Keratinocyte (primary cell): ENCODE measurements around the gene HEATR3. TPM values are rescaled to one million over a fixed set of nuclear protein-coding genes. Genes with fewer than 3 reads are reported as not detected.

Experiments used
- DNase-seq: peaks from one replicate; pipeline ENCODE4 v3.0.0-alpha.2; 2011; ENCODE audit warnings: low read depth, missing footprints, low spot score
- FAIRE-seq: peaks from 2 replicates; lab custom pipeline; 2011; peaks lifted over from hg19 to GRCh38; lab: Jason Lieb, UNC
- H2AFZ ChIP-seq: 2 replicates; pipeline ENCODE4 v1.6.0; 2012; ENCODE audit warnings: low read length, control low read depth, inconsistent platforms; ENCODE audit not compliant: control insufficient read depth
- H3K27ac ChIP-seq: 2 replicates; pipeline ENCODE4 v1.5.1; 2011; ENCODE audit warnings: low read length; ENCODE audit not compliant: control insufficient read depth, insufficient read depth
- H3K27me3 ChIP-seq: 3 replicates; pipeline ENCODE4 v1.6.0; 2011; ENCODE audit warnings: low read length; ENCODE audit not compliant: control insufficient read depth, insufficient read depth; ENCODE audit errors: extremely low read depth
- H3K36me3 ChIP-seq, 2 experiments: 2 replicates in 1 of 2; 3 replicates in 1 of 2; pipeline ENCODE4 v1.5.1; 2011; ENCODE audit warnings: low read length in 2 of 2, mild to moderate bottlenecking in 1 of 2; ENCODE audit not compliant: control insufficient read depth in 2 of 2, insufficient read depth in 2 of 2; ENCODE audit errors: extremely low read depth in 1 of 2
- H3K4me1 ChIP-seq: 3 replicates; pipeline ENCODE4 v1.5.1; 2011; ENCODE audit warnings: low read length; ENCODE audit not compliant: control insufficient read depth, insufficient read depth; ENCODE audit errors: extremely low read depth
- H3K4me2 ChIP-seq: 3 replicates; pipeline ENCODE4 v1.6.0; 2011; ENCODE audit warnings: low read depth, low read length; ENCODE audit not compliant: control insufficient read depth, insufficient read depth; ENCODE audit errors: extremely low read depth
- H3K4me3 ChIP-seq, 3 experiments: fragments of 200-600 bp in 1 of 3; sonication (generic) in 1 of 3; 2 replicates in 2 of 3; 3 replicates in 1 of 3; pipeline ENCODE4 v1.5.1; 2011 to 2016; ENCODE audit warnings: low read length in 3 of 3, mild to moderate bottlenecking in 3 of 3, control low read depth in 2 of 3, inconsistent platforms in 1 of 3, low read depth in 1 of 3, mixed read lengths in 1 of 3, mixed run types in 1 of 3, moderate library complexity in 1 of 3; ENCODE audit not compliant: control insufficient read depth in 2 of 3, insufficient read depth in 2 of 3; ENCODE audit errors: extremely low read depth in 1 of 3
- H3K79me2 ChIP-seq: 2 replicates; pipeline ENCODE4 v1.6.0; 2012; ENCODE audit warnings: low read length; ENCODE audit not compliant: control insufficient read depth, insufficient read depth
- H3K9ac ChIP-seq: 3 replicates; pipeline ENCODE4 v1.6.0; 2011; ENCODE audit warnings: low read length; ENCODE audit not compliant: control insufficient read depth, insufficient read depth; ENCODE audit errors: extremely low read depth
- H3K9me1 ChIP-seq: 3 replicates; pipeline ENCODE4 v1.6.0; 2011; ENCODE audit warnings: low read length; ENCODE audit not compliant: control insufficient read depth, insufficient read depth; ENCODE audit errors: extremely low read depth
- H3K9me3 ChIP-seq: 2 replicates; pipeline ENCODE4 v1.5.1; 2012; ENCODE audit warnings: low read depth, low read length; ENCODE audit not compliant: control insufficient read depth
- H4K20me1 ChIP-seq: 3 replicates; pipeline ENCODE4 v1.6.0; 2011; ENCODE audit warnings: low read length; ENCODE audit not compliant: control insufficient read depth, insufficient read depth; ENCODE audit errors: extremely low read depth
- CTCF ChIP-seq, 3 experiments: IDR thresholded peaks in 1 of 3; conservative IDR thresholded peaks in 1 of 3; optimal IDR thresholded peaks in 1 of 3; 2 replicates in 2 of 3; 3 replicates in 1 of 3; pipeline versions ENCODE3 to v1.5.1; 2011; ENCODE audit warnings: low read length in 3 of 3, mild to moderate bottlenecking in 3 of 3, moderate library complexity in 2 of 3, control low read depth in 1 of 3, inconsistent platforms in 1 of 3; ENCODE audit not compliant: insufficient read depth in 2 of 3; ENCODE audit errors: extremely low read depth in 1 of 3
- EZH2 ChIP-seq: IDR thresholded peaks from one replicate; pipeline ENCODE4 v1.6.1; 2012; ENCODE audit warnings: inconsistent platforms, mild to moderate bottlenecking, low read length, moderate library complexity
- dilution Hi-C: fragments of 300-500 bp; cut with MboI; formaldehyde crosslinking; loops from one replicate; pipeline ENCODE4 v1.7.0; 2020; ENCODE audit warnings: low sequenced_read_pairs; ENCODE audit not compliant: extremely low pct_ligation_motif_present
- polyA plus RNA-seq, 5 experiments: library from polyadenylated mRNA; depleted of rRNA in 3 of 5; stranded (reverse) in 3 of 5; stranded (forward) in 1 of 5; unstranded in 1 of 5; fragments of >200 nt; gene quantifications; 1 replicate in 1 of 5; 2 replicates in 3 of 5; 3 replicates in 1 of 5; pipeline versions ENCODE4 v1.2.1 to v1.2.3, GENCODE V29; 2011 to 2012; ENCODE audit warnings: missing spikeins in 2 of 5, low read depth in 1 of 5, low replicate concordance in 1 of 5

Gene HEATR3
- polyA plus RNA-seq, 1 donor (not counting 4 experiments of a cell fraction or from before 2014, with no cell fraction given) = 27.2 TPM

GRCh38 chr16:50139580-50139979 is 73.8 kb downstream of the HEATR3 start:
- FAIRE-seq (no peak), DNase-seq (no peak)
- dilution Hi-C loops = no loop called here
- Histone ChIP-seq H3K9me1 (no peaks in the 10 kb centered on the region), H4K20me1 (no peaks in the 10 kb centered on the region), H3K4me3 (no peak overlapping the region), H3K9ac (no peak overlapping the region), H3K27me3 (no peaks in the 10 kb centered on the region), H3K4me2 (no peak overlapping the region), H3K4me1 (no peaks in the 10 kb centered on the region), H3K9me3 (no peaks in the 10 kb centered on the region), H3K79me2 (no peaks in the 10 kb centered on the region), H2AFZ (no peak overlapping the region), H3K27ac (no peak overlapping the region), H3K36me3 (no peaks in the 10 kb centered on the region)
- TF ChIP-seq CTCF (optimal IDR thresholded peaks at IDR 0.05 in 1 of 3, IDR thresholded peaks at IDR 0.05 in 1 of 3, conservative IDR thresholded peaks at IDR 0.05 in 1 of 3; ENCODE audit: extremely low read depth in 1 of 3, insufficient read depth in 2 of 3, low read length in 3 of 3) (no peak), EZH2 (no peak)

GRCh38 chr16:50144211-50144610 is 78.4 kb downstream of the HEATR3 start:
- no peaks in the 10 kb centered on the region for H3K27me3 ChIP-seq
- TF ChIP-seq CTCF (optimal IDR thresholded peaks at IDR 0.05 in 1 of 3, IDR thresholded peaks at IDR 0.05 in 1 of 3, conservative IDR thresholded peaks at IDR 0.05 in 1 of 3; ENCODE audit: extremely low read depth in 1 of 3, insufficient read depth in 2 of 3, low read length in 3 of 3) (no peak), EZH2 (no peak)
- no peaks in the 10 kb centered on the region for H3K36me3 ChIP-seq
- no peak overlapping the region for H3K4me3 ChIP-seq
- DNase-seq = no peak
- no peaks in the 10 kb centered on the region for H3K79me2 ChIP-seq
- no peak overlapping the region for H3K4me2 ChIP-seq
- H3K9me1 ChIP-seq = no peaks in the 10 kb centered on the region
- H3K9ac ChIP-seq = no peak overlapping the region
- FAIRE-seq = no peak
- H3K4me1 ChIP-seq = no peaks in the 10 kb centered on the region
- no peak overlapping the region for H3K27ac ChIP-seq
- no peaks in the 10 kb centered on the region for H4K20me1 ChIP-seq
- H2AFZ ChIP-seq = no peak overlapping the region
- dilution Hi-C loops = no loop called here
- no peaks in the 10 kb centered on the region for H3K9me3 ChIP-seq
